DND-41 (cell line): ENCODE results near the gene ZNF770.
"Not testable (repeated sequence)": the region's sequence is repeated elsewhere in the genome, so short reads cannot be mapped to it uniquely, and the experiment has no call there.

ENCODE experiments used
- ATAC-seq: fragments of 200-7000 bp; cut with Tn5 transposase; 3 replicates; pipeline ENCODE4 v1.9.1; 2021; ENCODE audit warnings: low read depth; ENCODE audit not compliant: insufficient read depth
- DNase-seq: peaks from one replicate; pipeline ENCODE4 v3.0.0-alpha.2; 2020
- H2AFZ ChIP-seq: 2 replicates; pipeline ENCODE4 v1.6.0; 2012; ENCODE audit warnings: low read depth, low read length
- H3K27ac ChIP-seq: 2 replicates; pipeline ENCODE4 v1.5.1; 2012; ENCODE audit warnings: low read length, inconsistent platforms
- H3K27me3 ChIP-seq: fragments of 200-600 bp; sonication (generic); 2 replicates; pipeline ENCODE4 v1.6.0; 2012; ENCODE audit warnings: low read length, mild to moderate bottlenecking, inconsistent platforms; ENCODE audit not compliant: insufficient read depth, poor library complexity
- H3K36me3 ChIP-seq: 2 replicates; pipeline ENCODE4 v1.5.1; 2012; ENCODE audit warnings: low read length, inconsistent platforms; ENCODE audit not compliant: insufficient read depth
- H3K4me1 ChIP-seq: 2 replicates; pipeline ENCODE4 v1.5.1; 2012; ENCODE audit warnings: mild to moderate bottlenecking, low read length; ENCODE audit not compliant: insufficient read depth
- H3K4me2 ChIP-seq: 2 replicates; pipeline ENCODE4 v1.6.0; 2012; ENCODE audit warnings: mild to moderate bottlenecking, moderate library complexity, low read length, inconsistent platforms; ENCODE audit not compliant: insufficient read depth
- H3K4me3 ChIP-seq, 2 experiments: fragments of 200-600 bp in 1 of 2; shearing (Covaris generic) in 1 of 2; 2 replicates each; pipeline ENCODE4 v1.5.1; 2012 to 2016; ENCODE audit warnings: inconsistent platforms in 2 of 2, low read length in 2 of 2, mild to moderate bottlenecking in 2 of 2, low read depth in 1 of 2, moderate library complexity in 1 of 2
- H3K79me2 ChIP-seq: 2 replicates; pipeline ENCODE4 v1.6.0; 2012; ENCODE audit warnings: low read length, inconsistent platforms; ENCODE audit not compliant: insufficient read depth
- H3K9ac ChIP-seq: 2 replicates; pipeline ENCODE4 v1.6.0; 2012; ENCODE audit warnings: low read depth, mild to moderate bottlenecking, inconsistent platforms, low read length, moderate library complexity
- H3K9me3 ChIP-seq: 2 replicates; pipeline ENCODE4 v1.5.1; 2012; ENCODE audit warnings: low read length, moderate library complexity, mild to moderate bottlenecking, inconsistent platforms; ENCODE audit not compliant: insufficient read depth, severe bottlenecking
- H4K20me1 ChIP-seq: 2 replicates; pipeline ENCODE4 v1.6.0; 2012; ENCODE audit warnings: low read length; ENCODE audit not compliant: insufficient read depth
- EZH2 ChIP-seq: IDR thresholded peaks from 3 replicates; pipeline ENCODE4 v1.6.1; 2012; ENCODE audit warnings: borderline replicate concordance, low read depth, mild to moderate bottlenecking, moderate library complexity, low read length, inconsistent platforms; ENCODE audit not compliant: severe bottlenecking
- TF ChIP-seq, protein P1 (sequence below): IDR thresholded peaks from 2 replicates; pipeline ENCODE4 v1.5.1; 2012; ENCODE audit warnings: borderline replicate concordance, low read length, moderate library complexity, mild to moderate bottlenecking; ENCODE audit not compliant: poor library complexity, severe bottlenecking; ENCODE audit errors: extremely low read depth

Gene ZNF770

DNA sequence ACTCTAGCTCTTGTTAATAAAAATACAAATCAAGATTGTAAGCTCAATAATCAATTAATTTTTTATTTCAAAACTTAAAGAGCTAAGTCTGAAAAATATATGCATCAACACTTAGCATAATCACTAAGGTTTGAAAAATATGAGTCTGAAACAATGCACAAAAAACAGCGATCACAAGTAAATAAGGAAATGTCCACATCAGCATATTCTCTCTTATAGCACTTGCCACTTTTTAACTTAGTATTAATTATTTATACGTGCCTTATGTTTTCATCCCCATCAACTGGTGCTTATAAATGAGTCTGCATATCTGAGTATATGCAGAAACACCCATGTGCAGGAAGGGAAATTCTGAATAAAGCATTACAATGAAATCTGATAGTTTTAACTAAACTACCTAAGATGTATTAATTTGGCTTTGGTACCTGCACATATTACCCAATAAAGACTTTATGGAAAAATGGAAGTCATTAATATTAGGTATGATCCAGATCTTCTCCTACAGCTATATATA is 46.8 kb downstream of the ZNF770 start:
- H3K9me3 ChIP-seq = no peaks in the 10 kb centered on the region
- no peak overlapping the region for H2AFZ ChIP-seq
- no peak overlapping the region for H3K9ac ChIP-seq
- no peaks in the 10 kb centered on the region for H3K27me3 ChIP-seq
- H3K4me3 ChIP-seq = no peak overlapping the region
- H3K4me2 ChIP-seq = no peak overlapping the region
- no peaks in the 10 kb centered on the region for H4K20me1 ChIP-seq
- H3K27ac ChIP-seq = no peak overlapping the region
- no peaks in the 10 kb centered on the region for H3K4me1 ChIP-seq
- no peak for ATAC-seq
- no peaks in the 10 kb centered on the region for H3K79me2 ChIP-seq
- DNase-seq = no peak
- H3K36me3 ChIP-seq = peaks cover 58% of the 10 kb centered on the region; the same call in 1 of the 2 replicates
- no peak for TF ChIP-seq EZH2
- TF ChIP-seq, protein P1, sequence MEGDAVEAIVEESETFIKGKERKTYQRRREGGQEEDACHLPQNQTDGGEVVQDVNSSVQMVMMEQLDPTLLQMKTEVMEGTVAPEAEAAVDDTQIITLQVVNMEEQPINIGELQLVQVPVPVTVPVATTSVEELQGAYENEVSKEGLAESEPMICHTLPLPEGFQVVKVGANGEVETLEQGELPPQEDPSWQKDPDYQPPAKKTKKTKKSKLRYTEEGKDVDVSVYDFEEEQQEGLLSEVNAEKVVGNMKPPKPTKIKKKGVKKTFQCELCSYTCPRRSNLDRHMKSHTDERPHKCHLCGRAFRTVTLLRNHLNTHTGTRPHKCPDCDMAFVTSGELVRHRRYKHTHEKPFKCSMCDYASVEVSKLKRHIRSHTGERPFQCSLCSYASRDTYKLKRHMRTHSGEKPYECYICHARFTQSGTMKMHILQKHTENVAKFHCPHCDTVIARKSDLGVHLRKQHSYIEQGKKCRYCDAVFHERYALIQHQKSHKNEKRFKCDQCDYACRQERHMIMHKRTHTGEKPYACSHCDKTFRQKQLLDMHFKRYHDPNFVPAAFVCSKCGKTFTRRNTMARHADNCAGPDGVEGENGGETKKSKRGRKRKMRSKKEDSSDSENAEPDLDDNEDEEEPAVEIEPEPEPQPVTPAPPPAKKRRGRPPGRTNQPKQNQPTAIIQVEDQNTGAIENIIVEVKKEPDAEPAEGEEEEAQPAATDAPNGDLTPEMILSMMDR = no peak

DNA sequence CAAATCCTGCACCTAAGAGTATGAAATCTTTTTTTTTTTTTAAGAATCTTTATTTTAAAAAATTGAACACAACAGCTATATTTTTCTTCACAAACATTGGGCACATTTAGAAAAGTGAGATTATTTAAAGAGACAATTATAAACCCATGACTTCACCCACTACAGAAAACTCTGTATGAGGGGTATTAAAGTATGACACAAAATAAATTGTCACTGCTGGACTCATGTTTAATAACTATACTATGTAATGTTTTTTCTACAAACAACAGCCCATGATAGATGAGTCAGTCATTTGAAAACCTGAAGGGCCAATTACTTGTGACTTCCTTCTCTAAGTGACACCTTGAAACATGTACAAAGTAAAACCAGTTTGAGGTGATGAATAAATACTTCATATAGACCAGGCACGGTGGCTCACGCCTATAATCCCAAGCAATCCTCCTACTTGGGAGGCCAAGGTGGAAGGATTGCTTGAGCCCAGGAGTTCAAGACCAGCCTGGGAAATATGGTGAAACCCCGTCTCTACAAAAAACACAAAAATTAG is 54.6 kb downstream of the ZNF770 start:
- H2AFZ ChIP-seq = no peak overlapping the region
- no peaks in the 10 kb centered on the region for H3K27me3 ChIP-seq
- no peak overlapping the region for H3K4me3 ChIP-seq
- no peak overlapping the region for H3K4me2 ChIP-seq
- H3K4me1 ChIP-seq = no peaks in the 10 kb centered on the region
- no peaks in the 10 kb centered on the region for H3K79me2 ChIP-seq
- DNase-seq = no peak
- H3K36me3 ChIP-seq = peaks cover 52% of the 10 kb centered on the region
- H4K20me1 ChIP-seq = no peaks in the 10 kb centered on the region
- TF ChIP-seq, protein P1 = no peak
- no peak for TF ChIP-seq EZH2
- no peak overlapping the region for H3K27ac ChIP-seq
- no peak for ATAC-seq
- no peak overlapping the region for H3K9ac ChIP-seq
- no peaks in the 10 kb centered on the region for H3K9me3 ChIP-seq

DNA sequence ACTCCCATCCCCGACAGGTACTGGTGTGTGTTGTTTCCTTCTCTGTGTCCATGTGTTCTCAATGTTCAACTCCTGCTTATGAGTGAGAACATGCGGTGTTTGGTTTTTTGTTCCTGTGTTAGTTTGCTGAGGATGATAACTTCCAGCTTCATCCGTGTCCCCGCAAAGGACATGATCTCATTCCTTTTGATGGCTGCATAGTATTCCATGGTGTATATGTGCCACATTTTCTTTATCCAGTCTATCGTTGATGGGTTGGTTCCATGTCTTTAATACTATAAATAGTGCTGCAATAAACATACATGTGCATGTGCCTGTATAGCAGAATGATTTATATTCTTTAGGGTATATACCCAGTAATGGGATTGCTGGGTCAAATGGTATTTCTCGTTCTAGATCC is 59.7 kb downstream of the ZNF770 start:
- ATAC-seq, H3K4me1 ChIP-seq, H3K27ac ChIP-seq, H4K20me1 ChIP-seq, DNase-seq, H3K9me3 ChIP-seq, H3K9ac ChIP-seq, H3K4me2 ChIP-seq, H3K27me3 ChIP-seq, H3K4me3 ChIP-seq, H3K79me2 ChIP-seq, H2AFZ ChIP-seq: not testable (repeated sequence)
- peaks cover 56% of the 10 kb centered on the region for H3K36me3 ChIP-seq
